ENCODE results near the gene JSRP1. TPM values are rescaled to one million over a fixed set of nuclear protein-coding genes. Genes with fewer than 3 reads are reported as not detected.

JSRP1 gene
- total RNA-seq, 4 donors from 2014 or later = not detected

- Histone ChIP-seq H3K36me3 (no peaks in the 10 kb centered on the region), H3K27me3 (peaks cover 0 to 25% of the 10 kb centered on the region in 2 donors), H3K9me3 (no peaks in the 10 kb centered on the region), H3K4me1 (peaks cover 0 to 30% of the 10 kb centered on the region in 2 donors), H3K4me3 (no peak overlapping the region), H3K27ac (no peak overlapping the region)
- intact Hi-C loops (cut with DNase I; ENCODE audit: low total_unique reads) = no loop called here
- no peak for TF ChIP-seq POLR2A (IDR thresholded peaks at IDR 0.05)
- no peak for TF ChIP-seq CTCF (IDR thresholded peaks at IDR 0.05)
- DNase-seq = no peak
Measured at GRCh38 chr19:2252797-2253105, 3.5 kb downstream of the JSRP1 start.

- H3K27me3 ChIP-seq = peaks cover 0 to 25% of the 10 kb centered on the region in 2 donors
- DNase-seq = no peak
Measured at GRCh38 chr19:2252055-2252796, 4.0 kb downstream of the JSRP1 start.

GRCh38 chr19:2251106-2252054, 4.8 kb downstream of the JSRP1 start:
- Histone ChIP-seq H3K27me3 (peaks cover 0 to 25% of the 10 kb centered on the region in 2 donors), H3K4me3 (no peak overlapping the region), H3K4me1 (peaks cover 0 to 30% of the 10 kb centered on the region in 2 donors), H3K36me3 (no peaks in the 10 kb centered on the region), H3K27ac (no peak overlapping the region), H3K9me3 (no peaks in the 10 kb centered on the region)
- no peak for DNase-seq
- intact Hi-C loops (cut with DNase I; ENCODE audit: low total_unique reads) = no loop called here
- no peak for TF ChIP-seq CTCF (IDR thresholded peaks at IDR 0.05)
- TF ChIP-seq POLR2A (IDR thresholded peaks at IDR 0.05) = no peak

More at GRCh38 chr19:2252055-2252796, 4.0 kb downstream of the JSRP1 start:
- peaks cover 0 to 30% of the 10 kb centered on the region in 2 donors for H3K4me1 ChIP-seq
- no peak overlapping the region for H3K27ac ChIP-seq
- no peak overlapping the region for H3K4me3 ChIP-seq
- no peaks in the 10 kb centered on the region for H3K36me3 ChIP-seq
- intact Hi-C loops (cut with DNase I; ENCODE audit: low total_unique reads) = no loop called here
- TF ChIP-seq CTCF (IDR thresholded peaks at IDR 0.05) (no peak), POLR2A (IDR thresholded peaks at IDR 0.05) (no peak)
- no peaks in the 10 kb centered on the region for H3K9me3 ChIP-seq

GRCh38 chr19:2250766-2251105, 5.5 kb downstream of the JSRP1 start:
- H3K27ac ChIP-seq = no peak overlapping the region
- TF ChIP-seq CTCF (IDR thresholded peaks at IDR 0.05) (no peak), POLR2A (IDR thresholded peaks at IDR 0.05) (no peak)
- intact Hi-C loops (cut with DNase I; ENCODE audit: low total_unique reads) = no loop called here
- no peaks in the 10 kb centered on the region for H3K36me3 ChIP-seq
- H3K27me3 ChIP-seq = peaks cover 0 to 25% of the 10 kb centered on the region in 2 donors
- H3K4me3 ChIP-seq = no peak overlapping the region
- H3K4me1 ChIP-seq = peaks cover 0 to 30% of the 10 kb centered on the region in 2 donors
- no peak for DNase-seq
- no peaks in the 10 kb centered on the region for H3K9me3 ChIP-seq
